Activated naive CD4-positive, alpha-beta T cell treated with anti-CD3 and anti-CD28 coated beads, Interleukin-2, amount 10 ng/mL, durations not matched to agents 7 days and 5 days (primary cell): Measurements from ENCODE around the gene DIP2B.

Experiments used
- CTCF ChIA-PET: fragments of 350-600 bp; sonication (Branson Sonifier 250); formaldehyde crosslinking; loops from one replicate; lab custom pipeline; 2021; ENCODE audit warnings: antibody characterized with exemption; lab: Charles Lee
- DNase-seq: peaks from one replicate; pipeline ENCODE4 v3.0.0-alpha.2; 2020
- H3K27ac Mint-ChIP-seq: one replicate; pipeline ENCODE4 v1.8.0; 2021; ENCODE audit warnings: mild to moderate bottlenecking, moderate library complexity, mixed read lengths
- H3K27me3 Mint-ChIP-seq: one replicate; pipeline ENCODE4 v1.8.0; 2021; ENCODE audit warnings: mild to moderate bottlenecking, mixed read lengths
- H3K36me3 Mint-ChIP-seq: one replicate; pipeline ENCODE4 v1.8.0; 2021; ENCODE audit warnings: mixed read lengths
- H3K4me1 Mint-ChIP-seq: one replicate; pipeline ENCODE4 v1.8.0; 2021; ENCODE audit warnings: mixed read lengths
- H3K4me3 Mint-ChIP-seq: one replicate; pipeline ENCODE4 v1.8.0; 2021; ENCODE audit warnings: mild to moderate bottlenecking, moderate library complexity, mixed read lengths
- H3K9me3 Mint-ChIP-seq: one replicate; pipeline ENCODE4 v1.8.0; 2021; ENCODE audit warnings: mixed read lengths

The DIP2B gene

DNA sequence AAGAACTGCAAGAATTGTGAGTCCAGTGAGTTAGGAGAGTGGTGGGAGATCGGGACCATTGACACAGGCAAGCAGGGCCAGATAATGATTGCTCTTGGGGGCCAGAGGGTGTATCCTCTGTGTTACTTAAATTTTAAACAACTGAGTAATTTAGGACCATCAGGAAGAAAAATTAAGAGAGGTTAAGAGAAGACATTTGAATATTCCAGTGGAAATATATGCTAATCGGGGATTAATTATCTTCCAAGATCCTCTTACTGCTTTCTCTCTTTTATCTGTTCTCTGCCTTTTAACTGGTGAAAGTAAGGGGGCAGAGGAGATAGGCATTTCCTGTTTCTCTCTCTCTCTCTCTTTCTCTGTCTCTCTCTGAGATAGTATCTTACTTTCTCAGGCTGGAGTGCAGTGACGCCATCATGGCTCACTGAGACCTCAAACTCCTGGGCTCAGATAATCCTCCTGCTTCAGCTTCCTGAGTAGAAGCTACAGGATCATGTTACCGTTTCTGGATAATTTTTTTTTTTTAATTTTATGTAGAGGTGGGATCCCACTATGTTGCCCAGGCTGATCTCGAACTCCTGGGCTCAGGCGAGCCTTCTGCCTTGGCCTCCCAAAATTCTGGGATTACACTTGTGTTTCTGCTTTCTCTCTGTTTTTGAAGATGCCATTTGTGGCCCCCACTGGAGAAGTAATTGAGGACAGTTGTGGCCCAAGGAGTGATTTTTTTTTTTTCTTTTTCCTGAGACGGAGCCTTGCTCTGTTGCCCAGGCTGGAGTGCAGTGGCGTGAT is 85.1 kb downstream of the DIP2B start:
- Mint-ChIP-seq H3K4me3 (no peak overlapping the region), H3K27me3 (no peaks in the 10 kb centered on the region), H3K9me3 (no peaks in the 10 kb centered on the region), H3K36me3 (peaks cover 2% of the 10 kb centered on the region), H3K27ac (peak overlapping the region; percentile 68), H3K4me1 (peaks cover 39% of the 10 kb centered on the region)
- peak; percentile 47 for DNase-seq
- CTCF ChIA-PET, result interaction anchor here (1.5 kb wide), 1 partner anchor 85 kb away, joined by 3 read pairs; the partner anchor contains the start of gene DIP2B

DNA sequence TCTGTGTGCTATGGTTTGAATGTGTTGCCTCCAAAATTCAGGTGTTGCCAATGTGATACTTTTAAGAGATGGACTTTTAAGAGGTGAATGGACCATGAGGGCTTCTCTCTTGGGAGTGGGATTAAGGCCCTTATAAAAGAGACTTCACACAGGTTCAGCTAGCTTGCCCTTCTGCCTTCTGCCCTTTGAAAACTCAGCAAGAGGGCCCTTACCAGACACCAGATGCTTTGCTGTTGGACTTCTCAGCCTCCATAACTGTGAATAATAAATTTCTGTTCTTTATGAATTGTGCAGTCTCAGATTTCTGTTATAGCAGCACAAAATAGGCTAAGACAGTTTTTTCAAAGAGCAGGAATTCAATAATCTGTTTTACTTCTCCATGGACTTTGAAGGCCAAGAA is 86.1 kb downstream of the DIP2B start:
- Mint-ChIP-seq H3K27ac (no peak overlapping the region), H3K27me3 (no peaks in the 10 kb centered on the region), H3K36me3 (peaks cover 2% of the 10 kb centered on the region), H3K4me1 (peaks cover 38% of the 10 kb centered on the region), H3K4me3 (no peak overlapping the region), H3K9me3 (no peaks in the 10 kb centered on the region)
- no peak for DNase-seq
- CTCF ChIA-PET, result no interaction called here

DNA sequence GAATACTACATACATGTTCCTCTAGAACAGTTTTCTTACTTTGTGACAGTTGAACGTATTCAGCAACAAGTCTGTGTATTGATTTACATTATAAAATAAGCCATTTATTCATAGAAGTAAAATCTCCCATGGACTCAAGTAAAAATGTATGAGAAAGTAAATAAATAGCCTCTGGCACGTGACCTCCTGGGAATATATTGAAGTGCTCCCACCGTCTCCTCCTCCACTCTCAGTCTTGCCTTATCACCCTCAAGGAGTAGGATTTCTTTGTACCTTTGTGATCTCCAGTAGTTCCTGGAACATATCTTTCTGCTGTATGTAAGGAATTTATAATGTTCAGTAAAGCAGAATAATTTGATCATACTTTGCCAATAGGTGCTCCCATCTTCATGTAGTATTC is 90.9 kb downstream of the DIP2B start:
- Mint-ChIP-seq H3K4me1 (peaks cover 35% of the 10 kb centered on the region), H3K9me3 (no peaks in the 10 kb centered on the region), H3K36me3 (peaks cover 4% of the 10 kb centered on the region), H3K4me3 (no peak overlapping the region), H3K27me3 (no peaks in the 10 kb centered on the region), H3K27ac (no peak overlapping the region)
- CTCF ChIA-PET, result interaction anchor here (0.9 kb wide), 1 partner anchor 32 kb away, joined by 3 read pairs; no protein-coding TSS in a partner anchor
- DNase-seq, result no peak

DNA sequence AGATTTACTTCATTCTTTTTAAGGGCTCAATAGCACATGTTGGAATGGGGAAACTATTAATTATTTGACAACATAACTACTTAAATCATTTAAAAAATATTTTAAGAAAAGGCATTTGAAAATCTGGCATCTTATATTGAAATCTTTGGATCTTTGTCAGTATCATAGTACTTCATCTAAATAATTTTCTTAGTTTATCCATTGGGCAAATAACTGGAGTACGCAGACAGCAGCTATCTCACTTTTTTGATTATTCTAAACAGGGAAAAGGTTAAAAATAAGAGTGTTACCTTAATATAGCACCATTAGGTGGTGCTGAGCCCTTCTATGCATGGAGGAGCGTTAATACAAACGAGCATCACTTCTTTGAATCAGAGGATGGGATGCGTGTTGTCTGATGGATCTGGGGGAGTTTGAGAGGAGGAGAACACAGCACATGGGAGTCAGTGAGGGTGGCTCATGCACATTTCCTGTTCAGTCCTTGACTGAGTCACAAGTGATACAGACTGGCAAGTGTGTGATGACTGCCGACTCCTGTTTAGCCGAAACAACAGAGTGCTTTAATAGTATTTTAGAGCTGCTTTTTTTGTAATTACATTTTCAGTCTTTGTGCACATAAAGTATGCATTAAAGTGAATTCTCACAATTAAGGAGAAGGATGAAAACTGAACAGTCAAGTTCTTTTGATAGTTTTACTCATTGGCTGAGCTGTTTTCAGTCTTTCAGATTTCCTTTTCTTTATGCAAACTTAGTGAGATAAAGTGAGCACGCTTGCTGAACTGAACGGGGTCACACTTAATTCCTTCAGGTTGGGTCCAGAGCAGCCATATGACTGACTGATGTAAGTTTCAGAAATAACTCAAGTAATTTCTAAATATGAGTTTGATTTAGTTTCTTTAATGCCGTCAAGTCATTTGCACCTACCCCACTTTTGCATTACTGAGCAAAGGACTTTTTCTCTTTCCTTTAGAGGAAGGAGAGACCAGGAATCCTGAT is 92.7 kb downstream of the DIP2B start:
- H3K27ac Mint-ChIP-seq, result peak overlapping the region; percentile 52
- DNase-seq, result peak; percentile 62
- CTCF ChIA-PET, result interaction anchor here (1.0 to 1.3 kb wide), 3 partner anchors 41 to 93 kb away, joined by 3 to 6 read pairs (median 4); partner anchors contain the start of gene DIP2B
- no peaks in the 10 kb centered on the region for H3K27me3 Mint-ChIP-seq
- no peaks in the 10 kb centered on the region for H3K9me3 Mint-ChIP-seq
- H3K4me3 Mint-ChIP-seq, result no peak overlapping the region
- peaks cover 38% of the 10 kb centered on the region for H3K4me1 Mint-ChIP-seq
- H3K36me3 Mint-ChIP-seq, result peaks cover 12% of the 10 kb centered on the region

DNA sequence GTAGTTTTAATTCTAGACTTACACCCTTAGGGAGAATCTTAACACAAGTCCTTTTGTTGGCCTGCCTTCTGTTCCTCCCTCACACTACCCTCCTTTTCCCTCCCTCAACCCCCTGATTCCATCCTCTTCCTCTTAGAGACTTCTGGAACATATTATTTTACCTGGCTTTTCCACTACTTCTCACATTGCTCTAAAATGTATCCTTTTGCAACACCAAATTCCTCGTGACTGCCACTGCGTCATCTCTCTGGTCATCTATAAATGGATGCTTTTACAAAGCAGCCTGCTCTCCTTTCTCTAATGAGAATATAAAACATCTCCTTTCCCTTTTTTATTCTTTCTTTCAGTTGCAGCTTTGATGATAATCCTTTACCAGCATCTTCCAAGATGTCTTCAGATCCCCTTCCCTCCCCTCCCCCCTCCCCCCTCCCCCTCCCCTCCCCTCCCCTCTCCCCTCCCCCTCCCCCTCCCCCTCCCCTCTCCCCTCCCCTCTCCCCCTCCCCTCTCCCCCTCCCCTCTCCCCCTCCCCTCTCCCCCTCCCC is 93.6 kb downstream of the DIP2B start:
- Mint-ChIP-seq H3K4me1 (peaks cover 34% of the 10 kb centered on the region), H3K27ac (peak overlapping the region; percentile 15), H3K9me3 (no peaks in the 10 kb centered on the region), H3K4me3 (no peak overlapping the region), H3K36me3 (peaks cover 9% of the 10 kb centered on the region), H3K27me3 (no peaks in the 10 kb centered on the region)
- DNase-seq, result no peak
- CTCF ChIA-PET, result interaction anchor here (1.1 kb wide), 1 partner anchor 94 kb away, joined by 4 read pairs; the partner anchor contains the start of gene DIP2B

DNA sequence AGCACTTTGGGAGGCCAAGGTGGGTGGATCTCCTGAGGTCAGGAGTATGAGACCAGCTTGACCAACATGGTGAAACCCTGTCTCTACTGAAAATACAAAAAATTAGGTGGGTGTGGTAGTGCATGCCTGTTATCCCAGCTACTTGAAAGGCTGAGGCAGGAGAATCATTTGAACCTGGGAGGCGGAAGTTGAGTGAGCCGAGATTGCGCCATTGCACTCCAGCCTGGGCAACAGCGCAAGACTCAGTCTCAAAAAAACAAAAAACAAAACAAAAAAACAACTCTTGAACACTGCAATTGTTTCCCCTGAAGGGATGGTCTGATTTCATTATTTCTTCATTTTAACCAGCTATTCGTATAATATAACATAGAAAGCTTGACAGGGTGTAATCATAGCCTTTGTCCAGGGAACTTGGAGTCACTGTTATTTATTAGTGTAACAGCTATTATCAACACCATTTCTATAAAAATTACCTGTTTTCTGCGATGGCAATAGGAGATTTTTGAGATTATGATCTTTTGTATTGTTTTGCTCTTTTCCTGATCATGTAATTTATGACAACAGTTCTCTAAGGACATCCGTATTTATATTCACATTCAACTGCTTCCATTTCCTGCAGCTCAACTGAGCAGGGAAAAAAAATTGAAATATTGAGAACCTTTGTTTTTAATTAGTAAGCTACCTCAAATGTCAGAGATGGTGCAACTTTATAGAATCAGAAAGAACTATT is 94.7 kb downstream of the DIP2B start:
- no peak for DNase-seq
- H3K27me3 Mint-ChIP-seq, result no peaks in the 10 kb centered on the region
- CTCF ChIA-PET, result interaction anchor here (0.9 kb wide), 1 partner anchor 55 kb away, joined by 3 read pairs; no protein-coding TSS in a partner anchor
- no peak overlapping the region for H3K4me3 Mint-ChIP-seq
- no peaks in the 10 kb centered on the region for H3K9me3 Mint-ChIP-seq
- peaks cover 29% of the 10 kb centered on the region for H3K4me1 Mint-ChIP-seq
- H3K27ac Mint-ChIP-seq, result no peak overlapping the region
- H3K36me3 Mint-ChIP-seq, result peaks cover 9% of the 10 kb centered on the region

DNA sequence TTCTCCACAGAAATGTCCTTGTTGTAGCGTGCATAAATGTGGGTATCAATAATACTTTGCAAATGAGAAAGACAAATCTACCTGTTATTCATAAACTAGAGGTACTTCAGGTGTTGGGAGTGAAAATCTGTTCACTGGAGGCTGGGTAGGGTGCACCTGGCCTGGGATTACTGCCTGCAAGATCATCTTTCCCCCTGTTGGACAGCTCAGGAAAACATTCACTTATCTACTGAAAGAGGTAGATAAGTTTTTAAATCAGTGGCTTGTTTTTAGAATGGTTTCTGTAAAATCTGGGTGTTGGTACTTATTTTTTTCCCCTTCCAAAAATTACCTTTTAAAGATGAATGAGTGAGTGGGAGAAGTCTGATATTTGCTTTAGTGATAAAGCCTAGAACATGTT is 95.6 kb downstream of the DIP2B start:
- Mint-ChIP-seq H3K9me3 (no peaks in the 10 kb centered on the region), H3K27me3 (no peaks in the 10 kb centered on the region), H3K4me3 (no peak overlapping the region), H3K27ac (no peak overlapping the region), H3K36me3 (peaks cover 10% of the 10 kb centered on the region), H3K4me1 (peaks cover 29% of the 10 kb centered on the region)
- CTCF ChIA-PET, result no interaction called here
- DNase-seq, result no peak

DNA sequence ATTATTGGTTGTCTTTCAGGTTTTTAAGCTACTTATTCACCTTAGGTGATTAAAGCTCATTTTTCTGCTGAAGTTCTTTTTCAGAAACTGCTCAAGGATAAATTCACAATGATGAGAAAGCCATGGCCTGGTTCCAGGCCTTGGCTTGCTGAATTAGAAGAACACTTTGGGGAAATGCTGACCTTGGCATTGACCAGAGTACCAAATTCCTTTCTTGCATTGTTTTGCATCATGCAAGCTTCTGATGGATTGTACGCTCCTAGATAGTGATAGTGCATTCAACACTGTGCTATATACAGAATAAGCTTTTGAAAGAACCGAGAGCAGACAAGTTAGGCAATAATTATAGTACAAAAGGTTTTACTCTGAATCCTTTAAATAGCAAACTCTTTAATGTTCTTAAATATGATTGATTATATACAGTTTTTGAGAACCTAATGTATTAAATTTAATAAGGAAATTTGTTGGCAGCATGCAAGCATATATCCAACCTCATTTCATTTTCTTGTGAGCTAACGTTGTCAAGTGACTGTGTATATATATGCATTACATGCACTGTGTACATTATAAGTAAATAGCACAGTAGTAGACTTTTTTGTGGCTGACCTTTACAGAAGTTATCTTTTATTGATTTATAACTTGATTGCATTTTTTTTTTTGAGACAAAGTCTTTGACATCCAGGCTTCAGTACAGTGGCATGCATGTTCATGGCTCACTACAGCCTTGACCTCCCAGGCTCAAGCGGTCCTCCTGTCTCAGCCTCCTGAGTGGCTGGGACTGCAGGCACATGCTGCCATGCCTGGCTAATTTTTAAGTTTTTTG is 99.2 kb downstream of the DIP2B start:
- H3K4me1 Mint-ChIP-seq, result peaks cover 21% of the 10 kb centered on the region
- DNase-seq, result no peak
- H3K36me3 Mint-ChIP-seq, result peaks cover 16% of the 10 kb centered on the region
- H3K4me3 Mint-ChIP-seq, result no peak overlapping the region
- H3K27ac Mint-ChIP-seq, result no peak overlapping the region
- no peaks in the 10 kb centered on the region for H3K9me3 Mint-ChIP-seq
- CTCF ChIA-PET, result interaction anchor here (1.2 kb wide), 1 partner anchor 10 kb away, joined by 3 read pairs; no protein-coding TSS in a partner anchor
- H3K27me3 Mint-ChIP-seq, result no peaks in the 10 kb centered on the region

DNA sequence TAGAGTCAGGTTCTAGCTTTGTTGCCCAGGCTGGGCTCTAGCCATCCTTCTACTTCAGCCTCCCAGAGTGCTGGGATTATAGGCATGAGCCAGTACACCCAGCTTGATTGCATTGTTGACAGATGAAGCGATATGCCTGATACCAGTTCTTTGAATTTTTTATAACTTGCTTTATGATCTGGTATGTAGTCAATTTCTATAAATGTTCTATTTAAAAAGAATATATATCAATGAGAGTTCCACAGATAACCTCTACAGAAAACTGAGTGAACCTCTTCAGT is 99.8 kb downstream of the DIP2B start:
- CTCF ChIA-PET, result interaction anchor here (1.2 kb wide), 1 partner anchor 11 kb away, joined by 3 read pairs; no protein-coding TSS in a partner anchor

DNA sequence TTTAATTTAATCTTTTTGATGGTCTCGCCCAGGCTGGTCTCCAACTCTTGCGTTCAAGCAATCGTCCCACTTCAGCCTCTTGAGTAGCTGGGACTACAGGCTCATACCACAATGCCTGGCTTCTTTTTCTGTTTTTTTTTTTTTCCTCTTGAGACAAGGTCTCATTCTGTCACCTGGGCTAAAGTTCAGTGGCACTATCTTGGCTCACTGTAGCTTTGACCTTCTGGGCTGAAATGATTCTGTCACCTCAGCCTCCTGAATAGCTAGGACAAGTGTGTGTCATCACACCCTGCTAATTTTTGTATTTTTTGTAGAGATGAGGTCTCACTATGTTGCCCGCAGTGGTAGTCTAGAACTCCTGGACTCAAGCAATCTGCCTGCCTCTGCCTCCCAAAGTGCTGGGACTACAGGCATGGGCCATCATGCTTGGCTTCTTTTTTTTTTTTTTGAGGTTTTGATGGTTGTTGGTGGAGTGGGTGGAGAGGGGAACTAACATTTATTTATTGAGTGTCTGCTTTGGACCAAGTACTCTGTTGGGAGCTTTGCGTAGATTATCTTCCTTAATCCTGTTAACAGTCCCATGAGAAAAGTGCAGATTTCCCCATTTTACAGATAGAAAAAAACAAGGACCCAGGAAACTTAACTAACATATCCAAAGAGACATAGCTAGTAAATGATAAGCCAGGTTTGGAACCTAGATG is 102.0 kb downstream of the DIP2B start:
- Mint-ChIP-seq H3K4me1 (peaks cover 8% of the 10 kb centered on the region), H3K36me3 (peaks cover 11% of the 10 kb centered on the region), H3K9me3 (no peaks in the 10 kb centered on the region), H3K4me3 (no peak overlapping the region), H3K27me3 (no peaks in the 10 kb centered on the region), H3K27ac (no peak overlapping the region)
- CTCF ChIA-PET, result interaction anchor here (1.0 to 1.3 kb wide), 2 partner anchors 15 to 31 kb away, joined by 3 read pairs; no protein-coding TSS in a partner anchor
- no peak for DNase-seq

More for the DNA sequence above, 99.8 kb downstream of the DIP2B start:
- H3K4me1 Mint-ChIP-seq, result peaks cover 21% of the 10 kb centered on the region
- H3K27me3 Mint-ChIP-seq, result no peaks in the 10 kb centered on the region
- no peak for DNase-seq
- peaks cover 17% of the 10 kb centered on the region for H3K36me3 Mint-ChIP-seq
- H3K9me3 Mint-ChIP-seq, result no peaks in the 10 kb centered on the region
- H3K27ac Mint-ChIP-seq, result no peak overlapping the region
- no peak overlapping the region for H3K4me3 Mint-ChIP-seq

DNA sequence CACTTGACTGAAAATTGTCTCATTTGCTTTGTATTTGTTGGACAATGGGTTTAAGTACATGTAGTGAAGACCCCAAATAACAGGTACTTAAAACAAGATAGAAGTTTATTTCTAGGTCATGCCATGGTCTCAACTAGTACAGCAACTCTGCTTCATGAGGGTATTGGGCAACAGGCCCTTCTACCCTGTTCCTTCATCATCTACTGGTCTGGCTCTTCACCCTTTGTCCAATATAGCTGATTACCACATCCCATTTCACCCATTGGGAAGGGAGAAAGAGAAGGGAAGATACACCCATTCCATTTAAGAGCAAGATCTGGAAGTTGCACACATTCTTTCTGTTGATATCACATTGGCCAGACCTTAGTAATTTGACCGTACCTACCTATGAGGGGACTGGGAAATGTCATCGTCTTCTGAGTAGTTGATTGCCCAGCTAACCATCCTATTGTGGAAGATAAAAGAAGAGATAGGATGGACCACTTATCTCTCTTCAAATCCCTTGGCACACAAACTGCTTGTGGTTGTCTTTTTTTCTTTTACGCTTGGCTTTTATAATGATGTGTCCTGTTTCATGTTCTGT is 104.6 kb downstream of the DIP2B start:
- no peak overlapping the region for H3K27ac Mint-ChIP-seq
- peaks cover 10% of the 10 kb centered on the region for H3K36me3 Mint-ChIP-seq
- H3K4me1 Mint-ChIP-seq, result peaks cover 8% of the 10 kb centered on the region
- no peak overlapping the region for H3K4me3 Mint-ChIP-seq
- no peaks in the 10 kb centered on the region for H3K27me3 Mint-ChIP-seq
- no peak for DNase-seq
- CTCF ChIA-PET, result no interaction called here
- H3K9me3 Mint-ChIP-seq, result no peaks in the 10 kb centered on the region

DNA sequence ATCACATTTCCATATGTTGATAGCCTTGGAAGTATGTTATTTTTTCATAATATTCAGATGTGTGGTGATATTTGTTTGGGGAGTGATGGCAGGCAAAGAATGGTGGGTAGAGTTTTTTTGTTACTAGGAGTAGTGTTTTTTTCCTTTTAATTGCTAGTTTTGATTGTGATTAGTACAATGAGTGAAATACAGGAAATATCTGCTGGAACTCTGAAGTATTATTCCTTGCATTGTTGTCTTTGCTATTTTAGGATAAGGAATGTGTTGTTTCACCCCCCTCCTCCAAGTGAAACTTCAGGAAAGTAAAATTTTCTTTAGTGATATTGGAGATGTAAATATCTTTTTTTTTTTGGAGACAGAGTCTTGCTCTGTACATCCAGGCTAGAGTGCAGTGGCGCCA is 105.4 kb downstream of the DIP2B start:
- CTCF ChIA-PET, result no interaction called here

More for the DNA sequence above, 105.4 kb downstream of the DIP2B start:
- no peaks in the 10 kb centered on the region for H3K27me3 Mint-ChIP-seq
- no peak overlapping the region for H3K4me3 Mint-ChIP-seq
- no peak for DNase-seq
- H3K4me1 Mint-ChIP-seq, result peaks cover 8% of the 10 kb centered on the region
- no peak overlapping the region for H3K27ac Mint-ChIP-seq
- H3K9me3 Mint-ChIP-seq, result no peaks in the 10 kb centered on the region
- H3K36me3 Mint-ChIP-seq, result peaks cover 10% of the 10 kb centered on the region
